Measurements from ENCODE around the gene MLF2.
"Not testable (repeated sequence)": the region's sequence is repeated elsewhere in the genome, so short reads cannot be mapped to it uniquely, and the experiment has no call there.

DNA sequence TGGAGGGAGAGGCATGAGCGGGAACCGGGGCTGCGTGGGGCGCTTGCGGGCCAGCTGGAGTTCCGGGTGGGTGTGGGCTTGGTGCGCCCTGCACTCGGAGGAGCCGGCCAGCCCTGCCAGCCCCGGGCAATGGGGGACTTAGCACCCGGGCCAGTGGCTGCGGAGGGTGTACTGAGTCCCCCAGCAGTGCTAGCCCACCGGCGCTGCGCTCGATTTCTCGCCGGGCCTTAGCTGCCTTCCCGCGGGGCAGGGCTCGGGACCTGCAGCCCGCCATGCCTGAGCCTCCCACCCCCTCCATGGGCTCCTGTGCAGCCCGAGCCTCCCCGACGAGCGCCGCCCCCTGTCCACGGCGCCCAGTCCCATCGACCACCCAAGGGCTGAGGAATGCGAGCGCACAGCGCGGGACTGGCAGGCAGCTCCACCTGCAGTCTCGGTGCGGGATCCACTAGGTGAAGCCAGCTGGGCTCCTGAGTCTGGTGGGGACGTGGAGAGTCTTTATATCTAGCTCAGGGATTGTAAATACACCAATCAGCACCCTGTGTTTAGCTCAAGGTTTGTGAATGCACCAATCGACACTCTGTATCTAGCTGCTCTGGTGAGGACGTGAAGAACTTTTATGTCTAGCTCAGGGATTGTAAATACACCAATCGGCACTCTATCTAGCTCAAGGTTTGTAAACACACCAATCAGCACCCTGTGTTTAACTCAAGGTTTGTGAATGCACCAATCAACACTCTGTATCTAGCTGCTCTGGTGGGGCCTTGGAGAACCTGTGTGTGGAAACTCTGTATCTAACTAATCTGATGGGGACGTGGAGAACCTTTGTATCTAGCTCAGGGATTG is 36.7 kb downstream of the MLF2 start:
- not testable (repeated sequence) for TF ChIP-seq ZFP30 (CRISPR knock-in tag; IDR thresholded peaks at IDR 0.05); TCF4 (CRISPR knock-in tag; IDR thresholded peaks at IDR 0.05; ENCODE audit: borderline replicate concordance)
